HG02852 (cell line): Measurements from ENCODE around the gene NCS1.

ENCODE experiments used
- ATAC-seq: cut with Tn5 transposase; IDR thresholded peaks from one replicate; pipeline ENCODE4 v1.9.1; 2021; ENCODE audit warnings: mild to moderate bottlenecking, moderate library complexity; ENCODE audit not compliant: unreplicated experiment

Gene NCS1

DNA sequence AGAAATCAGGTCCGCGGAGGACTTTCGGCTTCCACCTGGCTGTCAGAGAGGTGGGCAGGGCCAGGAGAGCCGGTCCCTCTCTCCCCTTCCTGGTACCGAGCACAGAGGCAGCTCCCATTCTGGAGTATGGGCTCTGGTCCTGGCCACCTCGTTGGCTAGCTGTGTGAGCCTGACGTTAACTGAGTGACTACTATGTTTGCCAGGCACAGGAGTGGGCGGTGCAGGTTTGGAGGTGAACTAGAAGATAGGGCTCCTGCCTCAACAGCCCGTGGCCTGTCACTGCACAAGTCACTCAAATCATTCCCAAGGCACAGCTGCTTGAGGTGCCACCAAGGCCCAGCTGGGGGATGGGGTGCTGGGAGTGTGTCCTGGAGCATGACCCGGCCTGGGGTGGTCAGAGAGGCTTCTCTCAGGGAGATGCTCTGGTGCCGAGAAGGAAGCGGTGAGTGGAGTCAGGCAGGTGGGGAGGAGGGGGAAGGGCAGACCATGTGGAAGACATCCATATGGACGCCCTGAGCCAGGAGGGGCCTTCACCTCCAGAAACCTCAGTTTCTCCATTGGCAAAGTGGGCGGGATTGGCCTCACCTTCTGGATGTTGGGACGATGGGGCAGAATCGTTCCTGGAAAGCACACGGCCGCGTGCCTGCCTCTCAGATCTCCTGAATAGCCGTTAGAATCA lies 39.5 kb downstream of the NCS1 start:
- ATAC-seq = no peak

DNA sequence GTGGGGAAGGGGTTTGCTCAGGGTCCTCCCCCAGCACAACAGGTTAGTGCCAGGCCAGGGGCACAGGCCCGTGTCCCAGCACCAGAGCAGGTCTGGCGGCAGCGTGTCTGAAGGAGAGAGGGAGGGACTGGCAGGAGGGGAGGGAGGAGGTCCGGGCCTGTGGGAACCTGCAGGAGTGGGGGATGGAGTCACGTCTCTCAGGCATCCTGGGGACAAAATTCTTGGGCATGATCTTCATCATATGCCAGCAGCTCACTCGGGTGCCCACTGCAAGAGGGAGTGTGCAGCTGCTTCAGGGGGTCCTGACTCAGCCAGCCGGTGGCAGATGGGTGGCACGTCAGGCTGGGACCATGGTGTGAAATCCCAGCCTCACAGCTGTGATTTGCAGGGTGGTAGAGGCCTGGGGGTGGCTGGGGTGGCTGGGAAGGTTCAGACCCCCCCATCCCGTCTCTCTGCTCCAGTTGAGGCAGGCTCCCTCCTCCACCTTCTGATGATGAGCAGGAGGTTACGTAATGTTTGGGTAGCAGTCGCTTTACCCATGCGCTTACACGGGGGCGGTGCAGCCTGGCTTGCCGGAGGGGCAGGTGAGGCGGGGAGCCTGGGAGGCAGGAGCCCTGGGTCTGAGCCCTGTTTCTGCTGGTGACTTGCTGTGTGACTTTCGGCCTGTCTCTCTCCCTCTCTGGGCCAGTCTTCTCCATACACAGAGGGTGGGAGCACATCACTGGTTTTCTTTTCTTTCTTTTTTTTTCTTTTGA lies 40.5 kb downstream of the NCS1 start:
- ATAC-seq = no peak

DNA sequence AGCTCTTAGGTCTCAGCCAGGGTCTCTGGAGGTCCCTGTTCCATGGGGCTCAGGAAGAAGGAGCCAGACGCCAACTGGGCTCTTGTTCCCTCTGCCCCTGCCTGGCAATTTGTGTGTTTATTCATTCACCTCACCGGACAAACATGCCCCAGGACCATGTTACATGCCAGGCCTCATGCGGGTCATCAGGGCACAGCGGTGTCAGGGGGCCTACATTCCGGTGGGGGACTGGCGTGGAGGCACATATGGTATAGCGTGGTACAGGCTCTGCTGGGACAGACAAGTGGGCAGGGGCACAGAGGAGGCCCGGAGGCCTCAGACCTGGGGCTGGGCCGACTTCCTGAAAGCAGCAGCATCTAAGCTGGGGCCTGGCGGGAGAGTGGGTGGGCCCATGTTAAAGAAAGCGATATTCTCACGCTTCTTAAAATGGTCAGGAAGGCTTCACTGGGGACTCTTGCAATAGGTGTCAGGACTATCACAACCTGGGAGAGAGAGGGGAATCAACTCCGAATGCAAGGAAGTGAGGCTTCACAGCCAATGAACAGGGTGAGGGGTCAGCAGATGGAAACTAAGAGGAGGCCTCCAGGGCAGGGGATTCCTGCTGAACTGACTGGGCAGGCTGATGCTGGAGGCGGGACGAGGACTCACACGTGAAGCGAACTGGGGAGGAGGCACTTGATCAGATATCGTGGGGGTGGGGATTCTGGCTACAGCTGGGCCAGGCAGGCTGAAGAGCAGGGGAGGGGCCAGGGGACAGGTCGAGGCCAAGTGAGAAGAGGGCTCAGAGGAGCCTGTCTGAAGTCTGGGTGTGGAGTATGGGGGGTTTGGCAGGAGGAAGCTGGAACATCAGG lies 41.9 kb downstream of the NCS1 start:
- no peak for ATAC-seq

DNA sequence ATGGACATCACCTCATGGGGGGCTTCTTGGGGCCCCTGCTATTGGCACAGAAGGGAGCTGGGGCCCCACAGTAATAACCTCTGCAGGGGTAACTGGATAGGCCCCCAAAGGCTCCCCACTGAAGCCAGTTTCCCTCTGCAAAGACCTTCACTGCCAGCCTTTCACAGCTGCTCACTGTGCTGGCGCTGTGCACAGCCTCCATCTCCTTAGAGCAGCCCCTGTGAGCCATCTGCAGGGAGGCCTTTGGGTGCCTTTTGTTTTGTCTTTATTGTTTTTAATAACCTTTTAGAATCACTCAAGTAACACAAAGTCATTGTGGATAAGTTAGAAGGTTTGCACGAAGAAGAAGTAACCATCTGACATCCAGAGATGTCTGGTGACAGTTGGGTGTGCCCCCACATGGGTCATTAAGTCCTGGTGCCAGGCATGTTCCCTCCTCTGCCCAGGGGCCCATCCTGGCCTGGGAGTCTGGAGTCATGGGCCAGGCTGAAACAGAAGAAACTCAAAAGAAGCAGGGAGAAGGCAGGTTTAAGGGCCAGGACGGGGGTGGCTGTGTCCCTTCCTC lies 42.7 kb downstream of the NCS1 start:
- no peak for ATAC-seq

DNA sequence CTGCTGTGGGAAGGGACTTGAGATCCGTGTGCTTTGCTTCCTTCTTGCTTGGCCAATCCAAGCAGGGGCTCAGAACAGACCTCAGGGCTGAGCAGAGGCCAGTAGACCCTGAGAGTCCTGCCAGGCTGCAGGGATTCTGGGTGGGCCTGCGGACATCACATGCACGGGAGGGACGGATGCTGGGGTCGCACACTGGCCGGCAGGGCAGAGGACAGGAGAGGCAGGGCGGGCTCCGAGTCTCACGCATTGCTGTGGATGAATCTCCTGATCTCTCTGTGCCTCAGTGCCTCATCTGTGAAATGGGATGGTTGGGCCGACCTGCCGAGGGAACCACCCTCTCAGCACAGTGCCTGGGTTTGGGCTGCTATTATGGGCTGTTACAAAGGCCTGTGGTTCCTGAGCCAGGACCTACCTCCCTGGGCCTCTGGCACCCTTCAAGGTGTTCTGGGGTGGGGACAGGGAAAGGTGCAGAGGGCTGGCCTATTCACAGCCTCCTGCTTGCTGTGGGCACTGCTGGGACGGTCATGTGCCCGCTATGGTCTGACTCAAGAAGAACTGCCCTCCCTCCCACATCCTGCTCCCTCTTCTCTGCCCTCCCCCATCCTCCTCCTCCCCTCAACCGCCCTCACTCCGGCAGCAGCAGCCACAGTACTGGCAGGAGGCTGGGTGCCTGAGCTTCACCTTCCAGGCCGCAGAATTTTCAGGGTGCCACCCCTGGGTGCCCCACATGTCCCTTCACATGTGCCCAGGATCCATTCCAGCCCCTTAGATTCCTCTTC lies 43.3 kb downstream of the NCS1 start:
- ATAC-seq = no peak

DNA sequence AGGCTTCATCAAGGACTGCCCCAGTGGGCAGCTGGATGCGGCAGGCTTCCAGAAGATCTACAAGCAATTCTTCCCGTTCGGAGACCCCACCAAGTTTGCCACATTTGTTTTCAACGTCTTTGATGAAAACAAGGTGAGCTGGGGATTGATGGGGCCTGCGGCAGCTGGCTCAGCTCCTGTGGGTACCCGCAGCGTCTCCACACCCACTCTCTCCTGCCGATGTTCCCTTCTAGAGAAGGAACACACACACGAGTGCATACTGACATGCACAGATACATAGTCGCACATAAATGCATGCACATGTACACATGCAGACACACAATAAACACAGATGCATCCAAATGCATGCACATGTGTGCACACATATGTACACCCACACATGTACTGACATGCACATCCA lies 45.6 kb downstream of the NCS1 start:
- no peak for ATAC-seq

DNA sequence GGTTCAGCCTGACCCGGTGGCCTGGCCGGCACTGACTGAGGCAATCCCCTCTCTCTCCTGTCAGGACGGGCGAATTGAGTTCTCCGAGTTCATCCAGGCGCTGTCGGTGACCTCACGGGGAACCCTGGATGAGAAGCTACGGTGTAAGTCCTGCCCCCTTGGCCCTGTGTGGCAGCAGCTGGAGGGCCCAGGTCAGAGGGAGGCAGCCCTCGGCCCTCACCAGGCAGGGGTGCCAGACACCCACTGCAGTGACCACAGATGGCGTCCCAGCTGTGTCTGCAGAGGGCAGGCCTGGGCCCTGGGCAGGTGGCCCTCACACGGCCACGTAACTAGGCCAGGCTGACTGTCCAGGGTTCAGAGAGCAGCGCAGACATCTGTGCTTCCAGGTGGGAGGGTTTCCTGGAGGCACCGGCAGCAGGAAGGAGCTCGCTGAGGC lies 47.5 kb downstream of the NCS1 start:
- no peak for ATAC-seq

DNA sequence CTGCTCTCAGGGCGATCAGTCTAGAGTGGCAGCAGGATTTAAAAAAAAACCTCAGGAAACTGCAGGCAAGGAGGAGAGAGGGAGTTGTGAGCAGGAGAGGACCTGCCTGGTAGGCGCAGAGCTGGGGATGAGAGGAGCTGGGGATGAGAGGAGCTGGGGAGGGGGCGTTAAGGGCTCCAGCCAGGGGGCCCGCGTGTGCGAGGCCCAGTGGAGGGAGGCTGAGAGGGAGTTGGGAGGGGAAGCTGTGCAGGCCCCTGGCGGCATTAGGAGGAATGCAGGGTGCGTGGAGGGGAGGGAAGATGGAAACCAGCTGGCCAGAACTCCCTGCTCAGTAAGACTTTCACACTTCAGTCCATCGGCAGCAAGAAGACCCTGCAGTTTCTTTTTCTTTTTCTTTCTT lies 48.1 kb downstream of the NCS1 start:
- ATAC-seq = no peak

DNA sequence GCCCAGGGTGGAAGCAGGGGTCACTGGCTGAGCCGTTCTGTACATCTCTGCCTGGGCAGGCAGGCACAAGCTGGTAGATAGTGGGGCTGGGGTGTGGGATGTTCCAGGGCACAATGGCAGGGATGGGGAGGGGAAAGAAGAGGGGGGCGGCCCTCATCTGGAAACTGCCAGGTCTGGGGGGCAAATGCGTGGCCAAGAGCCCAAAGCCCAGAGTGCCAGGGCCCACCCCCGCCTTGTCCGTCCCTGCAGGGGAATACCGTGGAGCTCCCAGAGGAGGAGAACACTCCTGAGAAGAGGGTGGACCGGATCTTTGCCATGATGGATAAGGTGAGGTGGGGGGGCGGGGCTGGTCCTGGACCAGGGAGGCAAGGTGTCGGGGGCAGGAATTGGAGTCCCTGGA lies 50.6 kb downstream of the NCS1 start:
- ATAC-seq = no peak

DNA sequence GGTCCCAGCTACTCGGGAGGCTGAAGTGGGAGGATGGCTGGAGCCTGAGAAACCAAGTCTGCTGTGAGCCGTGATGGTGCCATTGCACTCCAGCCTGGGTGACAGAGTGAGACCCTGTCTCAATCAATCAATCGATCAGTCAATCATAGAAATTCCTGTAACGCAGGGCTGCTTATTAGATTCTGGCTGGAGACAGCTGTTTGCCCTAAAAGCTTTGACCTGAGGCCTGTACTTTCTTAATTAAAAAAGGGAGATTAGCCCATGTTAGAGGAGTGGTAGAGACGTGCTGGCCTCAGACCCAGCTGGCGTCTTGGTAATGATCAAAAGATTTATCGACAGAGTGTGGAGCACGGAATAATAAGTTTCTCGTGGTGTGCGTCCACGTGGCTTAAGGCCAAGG lies 52.9 kb downstream of the NCS1 start:
- ATAC-seq = no peak

DNA sequence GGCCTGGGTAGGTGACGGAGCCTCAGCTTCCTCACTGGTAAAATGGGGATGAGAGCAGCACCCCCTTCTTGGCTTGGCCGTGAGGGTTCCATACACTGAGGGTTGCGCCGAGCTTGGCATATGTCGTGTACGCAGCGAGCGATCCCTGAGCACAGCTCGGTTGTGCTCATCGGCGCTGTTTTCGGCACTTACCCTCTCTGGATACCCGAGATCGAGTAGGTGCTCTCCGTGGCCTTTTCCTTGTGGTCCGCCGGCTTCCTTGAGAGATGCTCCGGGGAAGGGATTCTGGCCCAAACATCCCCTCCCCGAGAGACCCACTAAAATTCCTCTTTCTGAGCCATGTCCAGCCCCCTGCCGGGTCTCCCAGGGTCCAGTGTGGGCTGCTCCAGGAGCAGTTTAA lies 53.4 kb downstream of the NCS1 start:
- no peak for ATAC-seq

DNA sequence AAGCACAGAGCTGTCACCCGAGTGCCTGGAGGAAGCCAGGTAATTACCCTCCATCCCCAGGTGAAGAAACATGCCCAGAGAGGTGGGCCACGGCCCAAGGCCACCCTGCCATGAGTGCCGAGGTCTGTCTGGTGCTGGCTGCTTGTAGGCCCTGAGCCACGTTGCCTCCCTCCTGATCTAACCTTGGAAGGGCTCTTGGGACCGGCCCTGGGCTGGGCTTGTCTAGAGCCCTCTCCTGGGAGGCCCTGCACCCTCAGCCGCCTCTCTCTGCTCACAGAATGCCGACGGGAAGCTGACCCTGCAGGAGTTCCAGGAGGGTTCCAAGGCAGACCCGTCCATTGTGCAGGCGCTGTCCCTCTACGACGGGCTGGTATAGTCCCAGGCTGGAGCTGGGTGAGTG lies 53.9 kb downstream of the NCS1 start:
- no peak for ATAC-seq

DNA sequence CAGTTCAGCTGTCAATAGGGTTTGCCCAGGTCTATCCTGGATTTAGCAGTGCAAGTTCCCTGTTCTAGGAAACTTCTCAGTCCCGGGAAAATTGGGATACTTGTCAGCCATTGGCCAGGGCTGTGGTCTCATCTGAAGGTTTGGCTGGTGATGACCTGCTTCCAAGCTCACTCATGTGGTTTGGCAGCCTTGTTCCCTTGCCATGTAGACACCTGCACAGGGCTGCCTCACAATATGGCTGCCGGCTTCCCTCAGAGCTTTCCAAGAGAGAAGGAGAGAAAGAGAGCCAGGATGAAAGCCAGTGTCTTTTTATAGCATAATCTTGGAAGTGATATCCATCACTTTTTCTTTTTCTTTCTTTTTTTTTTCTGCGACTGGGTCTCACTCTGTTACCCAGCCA lies 55.6 kb downstream of the NCS1 start:
- no peak for ATAC-seq

DNA sequence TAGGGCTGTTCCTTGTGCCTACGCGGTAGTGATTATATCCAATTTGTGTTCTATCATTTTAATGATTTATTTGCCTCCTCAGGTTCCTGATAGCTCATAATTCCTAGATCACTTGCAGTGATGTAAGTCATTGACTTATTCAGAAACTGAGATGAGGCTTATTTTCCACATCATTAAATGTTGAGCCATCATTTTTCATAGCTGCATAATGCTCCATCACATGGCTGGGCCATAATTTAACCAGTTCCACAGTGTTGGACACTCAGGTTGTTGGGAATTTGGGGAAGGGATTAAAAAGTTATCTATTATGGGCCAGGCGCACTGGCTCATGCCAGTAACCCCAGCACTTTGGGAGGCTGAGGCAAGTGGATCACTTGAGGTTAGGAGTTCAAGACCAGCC lies 57.6 kb downstream of the NCS1 start:
- ATAC-seq = no peak

DNA sequence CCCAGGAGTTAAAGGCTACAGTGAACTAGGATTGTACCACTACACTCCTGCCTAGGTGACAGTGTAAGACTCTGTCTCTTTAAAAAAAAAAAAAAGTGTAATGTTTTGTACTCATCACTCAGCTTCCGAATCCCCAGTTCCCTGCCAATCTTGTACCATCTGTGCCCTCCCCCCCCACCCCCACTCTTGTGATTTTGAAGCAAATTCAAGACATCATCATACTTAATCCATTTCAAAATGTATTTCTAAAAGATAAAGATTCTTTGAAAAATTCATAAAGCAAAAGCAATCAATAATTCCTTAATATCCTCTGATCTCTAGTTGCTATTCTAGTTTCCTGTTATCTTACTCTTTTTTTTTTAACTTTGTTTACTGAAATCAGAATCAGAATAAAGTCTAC lies 58.4 kb downstream of the NCS1 start:
- ATAC-seq = no peak

DNA sequence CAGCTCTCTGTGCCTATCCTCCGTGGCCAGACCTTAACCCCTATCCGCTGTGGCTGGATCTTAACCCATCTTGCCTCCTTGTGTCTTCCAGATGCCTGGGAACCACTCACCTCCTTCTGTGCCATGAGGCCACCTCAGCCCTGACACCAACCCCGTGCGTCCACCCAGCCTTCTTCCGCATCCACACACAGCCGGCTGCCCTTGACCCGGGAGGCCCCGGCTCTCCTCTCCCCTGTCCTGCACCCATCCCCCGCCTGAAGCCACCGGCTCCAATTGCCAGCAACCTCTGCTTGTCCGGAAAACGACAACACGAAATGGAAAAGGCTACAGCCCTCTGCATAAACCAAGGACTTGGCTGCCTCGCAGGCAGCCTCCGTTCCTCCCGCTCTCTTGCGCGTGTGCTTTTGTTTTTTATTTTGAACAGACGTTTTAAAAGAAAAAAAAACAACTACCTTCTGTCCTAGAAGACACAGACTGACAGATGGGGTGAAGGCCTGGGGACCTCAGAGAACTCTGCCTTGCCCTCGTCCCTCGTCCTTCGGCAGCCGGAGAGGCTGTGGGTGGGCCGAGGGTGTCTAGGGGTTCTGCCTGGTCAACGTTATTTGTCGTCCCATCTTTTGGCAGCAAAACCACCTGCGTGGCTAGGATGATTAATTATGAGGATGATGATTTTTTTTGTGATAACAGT lies 60.8 kb downstream of the NCS1 start:
- no peak for ATAC-seq

DNA sequence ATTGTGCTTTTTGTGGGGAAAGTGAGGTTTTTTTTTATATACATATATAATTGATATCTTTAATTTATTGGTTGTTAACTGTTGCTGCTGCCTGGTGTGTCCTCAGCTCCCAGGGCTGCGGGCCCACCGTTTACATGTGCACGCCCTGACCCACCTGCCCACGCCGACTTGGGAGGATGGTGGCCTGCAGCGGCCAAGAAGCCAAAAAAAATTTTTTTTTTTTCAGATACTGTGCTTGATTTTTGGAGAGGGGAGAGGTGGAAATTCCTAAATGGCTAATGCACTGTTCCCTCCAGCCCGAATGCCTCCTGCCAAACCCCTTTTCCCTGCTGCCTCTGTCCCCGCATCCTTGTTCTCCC lies 61.4 kb downstream of the NCS1 start:
- ATAC-seq = no peak

DNA sequence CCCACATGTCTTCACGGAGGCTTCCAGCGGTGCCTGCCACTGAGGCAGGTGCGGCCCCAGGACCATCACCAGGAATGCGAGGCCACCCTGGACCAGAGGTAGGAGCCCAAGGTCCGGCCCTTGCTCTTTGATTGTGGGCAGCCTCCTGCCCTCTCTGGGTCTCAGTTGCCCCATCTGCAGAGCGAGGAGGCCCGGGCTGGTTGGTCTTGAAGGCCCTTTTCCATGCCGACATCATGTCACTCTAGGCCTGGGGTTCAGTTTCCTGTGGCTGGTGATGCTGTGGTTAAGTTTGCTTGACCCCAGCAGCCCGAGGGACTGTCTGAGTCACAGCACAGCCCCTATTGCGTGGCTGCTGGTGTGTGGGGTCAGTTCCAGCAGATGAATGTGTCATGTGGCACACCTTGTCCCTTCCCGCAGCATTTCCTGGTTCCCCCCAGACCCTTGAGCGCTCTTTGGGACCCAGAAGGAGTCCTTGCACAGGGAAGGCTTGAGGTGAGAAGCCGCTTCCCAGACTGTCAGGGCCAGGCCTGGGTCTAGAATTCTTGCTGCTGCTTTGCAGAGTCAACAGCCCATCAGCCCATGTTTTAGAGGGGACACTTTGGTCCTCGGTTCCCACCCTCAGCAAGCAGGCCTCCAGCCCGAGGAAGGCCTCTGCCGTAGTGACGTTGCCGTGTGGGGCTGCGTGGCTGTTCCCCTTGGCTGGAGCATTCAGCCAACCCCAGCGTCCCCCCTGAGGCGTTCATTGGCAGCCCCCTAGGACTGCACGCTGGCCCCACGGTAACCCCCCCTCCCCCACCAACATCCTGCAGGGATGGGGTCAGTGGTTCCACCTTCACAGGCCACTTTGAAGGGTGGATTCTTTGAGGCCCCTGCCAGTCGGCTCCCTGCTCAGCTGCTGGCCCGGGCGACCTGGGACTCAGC lies 62.4 kb downstream of the NCS1 start:
- no peak for ATAC-seq
